ENCODE results near the gene OIT3.

DNA sequence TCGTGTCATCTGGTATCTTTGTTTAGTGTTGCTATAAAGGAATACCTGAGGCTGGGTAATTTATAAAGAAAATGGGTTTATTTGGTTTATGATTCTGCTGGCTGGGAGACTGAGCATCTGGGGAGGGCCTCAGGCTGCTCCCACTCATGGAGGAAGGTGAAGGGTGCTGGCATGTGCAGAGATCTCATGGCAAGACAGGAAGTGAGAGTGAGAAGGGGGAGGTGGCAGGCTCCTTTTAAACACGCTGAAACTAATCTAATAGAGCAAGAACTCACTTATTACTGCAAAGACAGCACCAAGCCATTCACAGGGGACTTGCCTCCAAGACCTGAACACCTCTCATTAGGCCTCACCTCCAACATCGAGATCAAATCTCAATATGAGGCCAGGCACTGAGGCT, 11.3 kb downstream of the OIT3 start:
- TF ChIP-seq, protein P1, sequence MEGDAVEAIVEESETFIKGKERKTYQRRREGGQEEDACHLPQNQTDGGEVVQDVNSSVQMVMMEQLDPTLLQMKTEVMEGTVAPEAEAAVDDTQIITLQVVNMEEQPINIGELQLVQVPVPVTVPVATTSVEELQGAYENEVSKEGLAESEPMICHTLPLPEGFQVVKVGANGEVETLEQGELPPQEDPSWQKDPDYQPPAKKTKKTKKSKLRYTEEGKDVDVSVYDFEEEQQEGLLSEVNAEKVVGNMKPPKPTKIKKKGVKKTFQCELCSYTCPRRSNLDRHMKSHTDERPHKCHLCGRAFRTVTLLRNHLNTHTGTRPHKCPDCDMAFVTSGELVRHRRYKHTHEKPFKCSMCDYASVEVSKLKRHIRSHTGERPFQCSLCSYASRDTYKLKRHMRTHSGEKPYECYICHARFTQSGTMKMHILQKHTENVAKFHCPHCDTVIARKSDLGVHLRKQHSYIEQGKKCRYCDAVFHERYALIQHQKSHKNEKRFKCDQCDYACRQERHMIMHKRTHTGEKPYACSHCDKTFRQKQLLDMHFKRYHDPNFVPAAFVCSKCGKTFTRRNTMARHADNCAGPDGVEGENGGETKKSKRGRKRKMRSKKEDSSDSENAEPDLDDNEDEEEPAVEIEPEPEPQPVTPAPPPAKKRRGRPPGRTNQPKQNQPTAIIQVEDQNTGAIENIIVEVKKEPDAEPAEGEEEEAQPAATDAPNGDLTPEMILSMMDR (IDR thresholded peaks at IDR 0.05): no peak
- TF ChIP-seq, protein P2, sequence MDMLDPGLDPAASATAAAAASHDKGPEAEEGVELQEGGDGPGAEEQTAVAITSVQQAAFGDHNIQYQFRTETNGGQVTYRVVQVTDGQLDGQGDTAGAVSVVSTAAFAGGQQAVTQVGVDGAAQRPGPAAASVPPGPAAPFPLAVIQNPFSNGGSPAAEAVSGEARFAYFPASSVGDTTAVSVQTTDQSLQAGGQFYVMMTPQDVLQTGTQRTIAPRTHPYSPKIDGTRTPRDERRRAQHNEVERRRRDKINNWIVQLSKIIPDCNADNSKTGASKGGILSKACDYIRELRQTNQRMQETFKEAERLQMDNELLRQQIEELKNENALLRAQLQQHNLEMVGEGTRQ (IDR thresholded peaks at IDR 0.05): no peak
- TF ChIP-seq EHMT2 (IDR thresholded peaks at IDR 0.05; ENCODE audit: low read depth) (no peak), MAFK (IDR thresholded peaks at IDR 0.05; ENCODE audit: partially characterized antibody) (no peak), POLR2A (IDR thresholded peaks at IDR 0.05; ENCODE audit: low read length) (no peak), JUN (IDR thresholded peaks at IDR 0.05) (no peak), JUNB (IDR thresholded peaks at IDR 0.05) (no peak), HDAC2 (IDR thresholded peaks at IDR 0.05) (no peak), MYC (IDR thresholded peaks at IDR 0.05; ENCODE audit: borderline replicate concordance, low read length) (no peak)
- TF ChIP-seq, protein P3, sequence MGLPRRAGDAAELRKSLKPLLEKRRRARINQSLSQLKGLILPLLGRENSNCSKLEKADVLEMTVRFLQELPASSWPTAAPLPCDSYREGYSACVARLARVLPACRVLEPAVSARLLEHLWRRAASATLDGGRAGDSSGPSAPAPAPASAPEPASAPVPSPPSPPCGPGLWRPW (IDR thresholded peaks at IDR 0.05): no peak

Data from A549 (cell line).